Measurements from ENCODE around the gene SLC26A2.

The SLC26A2 gene

DNA sequence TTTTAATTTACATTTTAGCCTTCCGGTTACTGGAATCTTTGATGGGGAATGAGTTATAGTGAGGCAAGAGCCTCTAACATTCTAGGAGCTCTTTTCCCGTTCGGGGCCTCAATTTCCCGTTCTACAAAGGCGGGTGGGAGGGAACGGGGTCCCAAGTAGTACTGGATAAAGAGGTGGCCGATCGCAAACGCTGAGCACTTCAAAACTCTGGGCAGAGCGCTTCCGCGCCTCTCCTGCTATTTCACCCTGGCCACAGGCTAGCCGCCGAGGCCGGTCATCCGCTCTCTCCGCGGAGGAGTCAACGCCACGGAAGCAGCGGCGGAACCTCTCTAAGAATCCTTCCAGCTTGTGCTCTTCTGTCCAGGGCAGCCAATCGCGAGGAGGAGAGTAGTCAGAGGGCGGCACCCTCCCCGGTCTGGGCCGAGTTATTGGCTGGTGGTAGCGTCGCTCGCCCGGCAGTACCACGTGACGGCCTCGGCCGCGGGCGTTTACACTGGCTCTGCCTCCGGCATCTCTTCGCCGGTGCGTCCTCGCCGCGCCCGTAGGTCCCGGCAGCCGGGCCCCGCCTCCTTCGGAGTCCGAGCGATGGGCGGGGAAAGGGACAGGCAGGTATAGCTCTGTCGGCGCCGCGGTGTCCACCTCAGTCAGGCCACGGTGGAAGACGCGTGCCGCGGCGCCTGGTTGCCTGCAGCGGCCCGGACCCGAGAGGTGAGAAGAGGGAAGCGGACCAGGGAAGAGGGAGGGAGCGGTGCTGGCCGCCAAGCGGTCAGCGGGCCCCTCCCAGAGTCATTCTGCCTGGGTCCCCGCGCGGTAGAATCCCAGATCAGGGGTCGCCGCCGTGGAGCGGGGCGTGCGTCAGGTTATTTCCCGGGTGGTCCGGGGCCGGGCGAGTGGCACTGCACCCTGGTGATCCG is at the start of gene SLC26A2:
Gene SLC26A2 (plus strand): TSS at position 487 of the 914 bp plus-strand sequence. CDS start 16,895 bp downstream, outside the sequence.
- DNase-seq (ENCODE audit: low read depth, low spot score), result peak; percentile 89

DNA sequence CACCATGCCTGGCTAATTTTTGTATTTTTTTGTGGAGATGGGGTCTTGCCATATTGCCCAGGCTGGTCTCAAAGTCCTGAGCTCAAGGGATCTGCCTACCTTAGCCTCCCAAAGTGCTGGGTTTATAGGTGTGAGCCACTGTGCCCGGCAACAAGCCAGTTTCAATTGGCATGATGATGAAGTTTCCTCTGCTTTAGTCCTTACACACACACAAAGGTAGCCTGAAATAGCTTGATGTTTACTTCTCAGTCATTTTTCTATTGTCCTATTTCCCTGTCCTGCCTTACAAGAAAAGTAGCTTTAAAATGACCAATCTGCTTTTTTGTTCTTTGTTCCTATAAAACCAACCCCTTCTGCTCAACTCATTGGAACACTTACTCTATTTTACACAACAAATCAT is 49.5 kb upstream of the SLC26A2 start:
- DNase-seq (ENCODE audit: low read depth, low spot score), result no peak

DNA sequence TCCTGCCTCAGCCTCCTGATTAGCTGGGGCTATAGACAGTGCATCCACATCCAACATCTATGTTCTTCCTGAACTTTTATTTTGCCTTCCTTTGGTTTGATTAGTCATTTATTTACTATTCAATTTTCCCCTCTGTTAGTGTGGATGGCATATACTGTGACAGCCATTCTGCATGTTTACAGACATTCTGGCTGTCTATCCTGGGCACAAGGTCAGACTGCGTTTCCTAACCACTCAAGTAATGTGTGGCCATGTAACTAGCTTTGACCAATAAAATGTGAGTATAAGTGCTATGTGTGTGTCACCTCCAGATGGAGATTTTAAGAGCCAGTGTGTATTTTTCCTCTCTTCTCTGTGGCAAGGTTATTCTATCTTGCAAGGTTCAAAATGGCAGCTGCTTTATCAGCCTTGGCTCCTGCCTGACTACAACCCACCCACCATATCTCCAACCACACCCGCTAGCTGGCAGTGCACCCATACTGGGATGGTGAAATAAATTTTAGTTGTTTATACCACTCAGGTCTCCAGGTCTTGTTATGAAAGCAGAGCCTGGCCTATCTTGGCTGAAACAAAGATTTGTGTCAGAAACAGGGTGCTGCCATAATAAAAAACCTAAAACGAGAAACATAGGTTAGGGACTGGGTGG is 48.2 kb upstream of the SLC26A2 start:
- DNase-seq (ENCODE audit: low read depth, low spot score), result no peak

- no peak for DNase-seq (ENCODE audit: low read depth, low spot score)
Observed at GRCh38 chr5:149913436-149914419, 46.8 kb upstream of the SLC26A2 start.

DNA sequence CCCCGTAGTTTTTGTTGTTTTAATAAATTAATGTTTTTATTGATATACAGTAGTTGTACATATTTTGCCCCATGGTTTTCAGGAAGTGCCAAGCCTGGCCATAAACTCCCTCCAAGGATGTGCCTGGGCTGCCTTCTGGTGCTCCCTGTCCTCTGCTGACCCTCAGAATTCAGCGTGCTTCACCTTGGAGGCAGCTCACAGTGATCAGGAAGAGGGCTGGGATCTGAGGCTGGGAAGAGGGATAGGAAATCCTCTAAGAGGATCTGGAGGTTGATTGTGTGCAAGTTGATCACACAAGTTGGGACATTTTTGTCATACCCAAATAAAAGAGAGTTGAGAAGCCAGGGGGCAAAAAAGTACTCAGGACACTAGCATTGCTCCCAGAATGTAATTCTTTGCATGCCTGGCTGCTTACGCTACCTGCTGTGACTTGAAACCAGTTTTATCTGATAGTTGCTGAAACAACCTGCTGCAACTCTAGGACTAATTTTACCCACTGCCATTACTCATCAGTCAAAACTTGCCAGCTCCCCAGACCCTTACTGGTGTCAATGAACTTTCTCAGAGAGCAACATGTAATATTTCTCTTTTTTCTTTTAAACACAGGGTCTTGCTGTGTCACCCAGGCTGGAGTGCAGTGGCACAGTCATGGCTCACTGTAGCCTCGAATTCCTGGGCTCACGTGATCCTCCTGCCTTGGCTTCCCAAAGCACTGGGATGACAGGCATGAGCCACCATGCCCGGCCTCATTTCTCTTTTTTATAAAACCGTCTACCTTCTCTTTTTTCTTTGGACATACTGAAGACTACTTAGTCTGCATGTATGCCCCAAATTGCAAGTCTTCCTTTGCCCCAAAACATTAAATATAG is 44.9 kb upstream of the SLC26A2 start:
- DNase-seq (ENCODE audit: low read depth, low spot score), result no peak

- DNase-seq (ENCODE audit: low read depth, low spot score), result no peak
Observed at GRCh38 chr5:149916334-149917072, 44.1 kb upstream of the SLC26A2 start.

- no peak for DNase-seq (ENCODE audit: low read depth, low spot score)
Observed at GRCh38 chr5:149917073-149917676, 43.4 kb upstream of the SLC26A2 start.

DNA sequence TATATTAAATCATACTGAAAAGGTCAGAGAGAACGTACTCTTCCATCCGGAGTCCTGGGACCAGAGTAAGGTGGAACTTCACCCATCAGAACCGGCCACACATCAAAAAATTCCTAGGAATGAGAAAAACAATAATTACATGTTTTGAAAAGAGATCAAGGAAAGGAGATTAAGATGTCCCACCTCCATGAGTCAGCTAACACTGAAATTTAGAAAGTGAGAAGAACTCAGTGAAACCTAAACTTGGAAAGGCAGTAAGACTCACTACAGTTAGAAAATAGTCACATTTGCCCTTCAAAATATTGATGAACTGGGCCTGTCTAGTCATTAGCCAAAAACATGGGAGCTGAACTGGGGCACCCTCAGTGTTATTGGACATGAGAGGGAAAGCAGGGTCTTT is 39.0 kb upstream of the SLC26A2 start:
- no peak for DNase-seq (ENCODE audit: low read depth, low spot score)

DNA sequence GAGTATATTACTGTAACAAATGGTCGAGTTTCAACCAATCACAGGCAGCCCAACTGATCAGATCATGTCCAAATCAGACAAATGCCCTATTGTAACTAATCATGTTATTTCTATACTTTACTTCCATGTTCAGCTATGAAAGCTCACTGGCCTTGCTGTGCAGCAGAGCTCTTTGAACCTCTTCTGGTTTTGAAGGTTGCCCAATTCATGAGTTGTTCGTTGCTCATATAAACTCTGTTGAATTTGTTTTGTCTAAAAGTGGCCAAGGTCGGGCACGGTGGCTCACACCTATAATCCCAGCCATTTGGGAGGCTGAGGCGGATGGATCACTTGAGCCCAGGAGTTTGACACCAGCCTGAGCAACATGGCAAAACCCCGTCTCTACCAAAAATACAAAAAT is 37.6 kb upstream of the SLC26A2 start:
- no peak for DNase-seq (ENCODE audit: low read depth, low spot score)

DNA sequence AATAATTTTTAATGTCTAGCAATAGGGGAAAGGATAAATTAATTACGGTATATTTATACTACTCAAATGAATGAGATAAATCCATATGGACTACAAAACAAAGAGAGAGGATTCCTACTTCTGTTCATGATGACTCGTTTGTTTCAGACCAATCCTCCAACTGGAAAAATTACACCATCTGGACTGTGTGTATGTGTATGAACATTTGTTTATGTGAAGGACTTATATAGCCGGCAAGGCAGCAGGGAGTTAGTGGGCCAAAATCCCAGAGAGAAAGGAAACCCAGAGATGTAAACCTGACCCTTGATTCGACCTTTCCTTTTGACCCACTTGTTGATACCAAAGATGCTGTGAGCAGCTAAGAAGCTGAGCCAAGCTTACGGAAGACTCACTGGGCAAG is 36.1 kb upstream of the SLC26A2 start:
- no peak for DNase-seq (ENCODE audit: low read depth, low spot score)

DNA sequence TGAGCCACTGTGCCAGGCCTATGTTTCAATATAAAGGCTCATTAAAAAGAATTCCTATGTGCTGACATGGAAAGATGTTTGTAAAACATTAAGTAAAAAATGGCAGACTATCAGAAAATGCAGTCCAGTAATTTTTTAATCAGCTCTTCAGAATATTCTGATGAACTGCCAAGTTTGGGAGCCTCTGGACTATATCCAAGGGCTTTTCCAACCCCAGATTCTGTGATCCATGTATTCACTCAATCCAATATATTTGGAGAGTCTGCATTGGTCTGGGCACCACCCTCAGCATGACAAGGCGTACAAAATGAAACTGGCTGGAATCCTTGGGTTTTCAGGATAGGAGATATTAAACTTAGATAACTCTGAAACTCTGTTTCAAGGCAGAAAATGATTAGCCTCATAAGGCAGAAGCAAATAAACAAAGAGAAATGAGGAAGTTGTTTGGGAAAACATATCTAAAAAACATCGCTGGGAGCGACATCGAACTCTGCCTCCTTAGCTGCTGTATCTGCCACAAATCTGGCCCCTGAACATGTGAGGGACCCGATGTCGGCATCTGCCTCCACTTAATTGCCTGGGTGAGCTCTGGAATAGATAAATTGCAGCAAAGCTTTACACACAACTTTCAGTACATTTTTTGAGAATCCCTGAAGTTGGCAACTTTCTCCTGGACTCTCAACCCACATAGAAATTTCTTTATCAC is 30.4 kb upstream of the SLC26A2 start:
- no peak for DNase-seq (ENCODE audit: low read depth, low spot score)

DNA sequence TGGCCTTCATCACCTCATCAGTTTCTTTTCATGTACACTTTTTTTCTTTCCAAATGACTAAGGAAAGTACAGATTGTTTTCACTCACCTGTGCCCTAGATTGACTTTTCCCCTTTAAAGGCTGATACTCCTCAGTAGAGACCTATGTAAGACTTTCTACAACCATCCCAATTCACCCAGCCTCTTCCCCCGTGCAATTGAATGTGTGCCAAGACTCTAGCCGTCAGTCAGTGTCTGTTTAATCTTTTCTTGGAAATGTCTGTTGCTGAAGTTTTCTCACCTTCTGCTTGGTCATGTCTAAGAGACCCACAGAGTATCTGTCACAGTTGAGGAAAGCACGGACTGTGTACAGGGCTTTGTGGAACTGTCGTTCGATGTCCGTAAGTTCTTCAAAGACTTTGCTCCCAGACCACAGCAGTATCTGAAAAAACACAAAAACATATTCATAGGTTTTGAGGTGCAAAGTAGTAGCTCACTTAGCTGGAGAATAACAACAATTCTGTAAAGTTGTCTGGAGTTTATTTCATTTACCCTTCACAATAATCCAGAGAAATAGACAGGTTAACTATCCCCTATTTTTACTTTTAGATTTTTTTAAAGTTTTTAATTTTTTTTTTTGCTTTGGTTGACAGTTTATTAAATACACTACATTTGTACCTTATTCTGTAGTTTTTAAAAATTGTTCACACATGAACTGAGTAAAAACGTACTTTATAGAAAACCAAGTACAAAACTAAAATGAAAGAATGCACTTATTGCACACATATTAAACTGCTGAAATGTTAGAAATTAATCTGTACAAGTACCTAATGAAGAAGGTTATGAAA is 29.6 kb upstream of the SLC26A2 start:
- DNase-seq (ENCODE audit: low read depth, low spot score), result no peak

GRCh38 chr5:149931992-149932436 is 28.5 kb upstream of the SLC26A2 start:
- no peak for DNase-seq (ENCODE audit: low read depth, low spot score)

DNA sequence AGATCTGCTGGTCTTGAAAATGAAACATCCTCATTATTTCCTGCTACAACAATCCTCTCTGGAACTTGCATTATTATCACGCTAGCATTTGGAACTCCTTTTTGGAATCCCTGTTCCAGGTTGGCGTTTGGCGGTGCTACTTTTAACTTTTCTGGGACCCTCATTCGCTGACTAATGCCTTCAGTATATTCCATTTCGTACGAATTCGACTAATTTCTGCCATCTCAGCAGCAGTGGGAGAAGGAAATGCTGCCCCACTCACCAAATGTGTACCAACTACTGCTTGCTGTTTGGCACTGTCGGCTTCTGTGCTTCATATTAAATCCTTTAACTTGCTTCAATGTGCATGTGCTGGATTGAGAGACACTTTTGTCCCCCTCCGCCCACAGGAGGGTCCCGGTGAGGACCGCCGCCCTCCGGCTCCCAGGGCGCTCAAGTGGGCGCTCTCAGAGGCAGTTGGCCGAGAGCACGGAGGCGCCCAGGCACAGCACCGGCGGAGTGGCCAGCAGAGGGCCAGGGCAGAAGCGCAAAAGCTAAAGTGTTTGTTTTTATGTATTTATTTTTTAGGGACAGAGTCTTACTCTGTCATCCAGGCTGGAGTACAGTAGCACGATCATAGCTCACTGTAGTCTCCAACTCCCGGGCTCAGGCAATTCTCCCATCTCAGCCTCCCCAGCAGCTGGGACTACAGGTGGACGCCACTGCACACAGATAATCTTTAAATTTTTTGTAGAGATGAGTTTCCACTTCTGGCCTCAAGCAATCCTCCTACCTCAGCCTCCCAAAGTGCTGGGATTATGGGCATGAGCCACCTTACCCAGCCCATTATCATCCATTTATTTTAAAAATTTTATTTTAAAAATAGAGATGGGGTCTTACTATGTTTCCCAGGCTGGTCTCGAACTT is 27.9 kb upstream of the SLC26A2 start:
- DNase-seq (ENCODE audit: low read depth, low spot score), result no peak

GRCh38 chr5:149935431-149935901 is 25.1 kb upstream of the SLC26A2 start:
- no peak for DNase-seq (ENCODE audit: low read depth, low spot score)

DNA sequence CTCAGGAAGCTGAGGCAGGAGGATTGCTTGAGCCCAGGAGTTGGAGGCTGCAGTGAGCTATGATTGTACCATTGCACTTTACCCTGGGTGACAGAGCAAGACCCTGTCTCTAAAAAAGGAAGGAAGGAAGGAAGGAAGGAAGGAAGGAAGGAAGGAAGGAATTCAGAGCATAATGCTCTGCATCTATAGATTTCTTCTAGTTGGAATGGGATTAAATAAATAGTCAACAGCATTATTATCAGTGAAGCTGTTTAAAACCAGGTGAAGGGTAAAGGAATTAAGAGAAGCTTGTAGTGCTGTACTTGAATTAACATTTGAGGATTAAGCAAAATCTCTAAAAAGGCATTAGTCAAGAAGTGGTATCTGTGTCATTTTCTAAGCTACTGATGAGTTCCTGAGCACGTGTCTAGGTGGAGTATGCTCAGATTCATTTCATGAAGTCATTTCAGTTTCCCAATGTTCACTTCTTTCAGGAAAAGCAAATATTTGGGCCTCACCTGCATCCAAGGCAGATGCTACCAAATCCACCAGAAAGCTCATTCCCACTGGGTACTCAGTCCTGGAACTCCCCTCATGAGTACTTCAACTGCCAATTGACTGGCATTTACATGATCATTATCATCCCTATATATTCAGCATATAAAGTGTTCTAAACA is 24.4 kb upstream of the SLC26A2 start:
- DNase-seq (ENCODE audit: low read depth, low spot score), result no peak

Measured in activated naive CD8-positive, alpha-beta T cell treated with anti-CD3 and anti-CD28 coated beads, Interleukin-2, amount 50 U/mL, for 16 hours (primary cell).